Measurements from ENCODE around the gene KRTAP4-9. TPM values are rescaled to one million over a fixed set of nuclear protein-coding genes. Genes with fewer than 3 reads are reported as not detected.

KRTAP4-9 gene
- total RNA-seq = not detected in 2 replicates

GRCh38 chr17:41105347-41105746 is at the start of gene KRTAP4-9:
TSS of gene KRTAP4-9 (plus strand) at chr17:41105389. CDS start at chr17:41105389, 0 bp downstream.

GRCh38 chr17:41060052-41060604 is 45.1 kb upstream of the KRTAP4-9 start, which contains the start of gene KRTAP2-3:
TSS of gene KRTAP2-3 (minus strand) at chr17:41060114. CDS start at chr17:41060050, 64 bp downstream.

GRCh38 chr17:41065829-41066624 is 39.2 kb upstream of the KRTAP4-9 start, which contains the start of gene KRTAP2-4:
TSS of gene KRTAP2-4 (minus strand) at chr17:41065879. CDS start at chr17:41065845, 34 bp downstream.

GRCh38 chr17:41084100-41084856 is 20.9 kb upstream of the KRTAP4-9 start, which contains the start of gene KRTAP4-7:
TSS of gene KRTAP4-7 (plus strand) at chr17:41084150. CDS start at chr17:41084207, 57 bp downstream.

GRCh38 chr17:41098042-41098441 is 7.1 kb upstream of the KRTAP4-9 start, which contains the start of gene KRTAP4-8:
TSS of gene KRTAP4-8 (minus strand) at chr17:41098142. CDS start at chr17:41098084, 58 bp downstream.

GRCh38 chr17:41101586-41102259 is 3.5 kb upstream of the KRTAP4-9 start, which contains the start of gene KRTAP4-16:
TSS of gene KRTAP4-16 (minus strand) at chr17:41102209. CDS start at chr17:41102209, 0 bp downstream.

GRCh38 chr17:41117846-41118386 is 12.7 kb downstream of the KRTAP4-9 start, which contains the start of gene KRTAP4-11:
TSS of gene KRTAP4-11 (minus strand) at chr17:41118373. CDS start at chr17:41118315, 58 bp downstream.

GRCh38 chr17:41123991-41124371 is 18.8 kb downstream of the KRTAP4-9 start, which contains the start of gene KRTAP4-12:
TSS of gene KRTAP4-12 (minus strand) at chr17:41124182. CDS start at chr17:41124122, 60 bp downstream.

GRCh38 chr17:41140360-41141131 is 35.4 kb downstream of the KRTAP4-9 start, which contains the start of gene KRTAP4-6:
TSS of gene KRTAP4-6 (minus strand) at chr17:41140544. CDS start at chr17:41140487, 57 bp downstream.

GRCh38 chr17:41149652-41149985 is 44.4 kb downstream of the KRTAP4-9 start, which contains the start of gene KRTAP4-5:
TSS of gene KRTAP4-5 (minus strand) at chr17:41149825. CDS start at chr17:41149767, 58 bp downstream.

Other genes with a start within 250 kb of the KRTAP4-9 start
- gene KRT12, start 238.2 kb upstream of the KRTAP4-9 start, total RNA-seq = not detected in 2 replicates
- gene KRT20, start 220.1 kb upstream of the KRTAP4-9 start, total RNA-seq = not detected in 2 replicates
- 0.16 and 1.1 TPM in 2 replicates for gene KRT23, start 167.7 kb upstream of the KRTAP4-9 start, total RNA-seq
- gene KRT39, start 138.4 kb upstream of the KRTAP4-9 start, total RNA-seq = 0.16 and 0.17 TPM in 2 replicates
- gene KRT40, start 121.1 kb upstream of the KRTAP4-9 start, total RNA-seq = not detected in 2 replicates
- not detected in 2 replicates for gene KRTAP3-3, start 111.2 kb upstream of the KRTAP4-9 start, total RNA-seq
- not detected in 2 replicates for gene KRTAP3-2, start 105.5 kb upstream of the KRTAP4-9 start, total RNA-seq
- not detected in 2 replicates for gene KRTAP3-1, start 96.3 kb upstream of the KRTAP4-9 start, total RNA-seq
- not detected in 2 replicates for gene KRTAP1-5, start 78.2 kb upstream of the KRTAP4-9 start, total RNA-seq
- gene KRTAP1-4, start 75.2 kb upstream of the KRTAP4-9 start, total RNA-seq = not detected in 2 replicates
- not detected in 2 replicates for gene KRTAP1-3, start 70.5 kb upstream of the KRTAP4-9 start, total RNA-seq
- gene KRTAP1-1, start 63.9 kb upstream of the KRTAP4-9 start, total RNA-seq = not detected in 2 replicates
- gene KRTAP2-1, start 58.1 kb upstream of the KRTAP4-9 start, total RNA-seq = not detected in 2 replicates
- gene KRTAP2-2, start 50.2 kb upstream of the KRTAP4-9 start, total RNA-seq = not detected in 2 replicates
- not detected in 2 replicates for gene KRTAP2-3, start 45.3 kb upstream of the KRTAP4-9 start, total RNA-seq
- gene KRTAP2-4, start 39.5 kb upstream of the KRTAP4-9 start, total RNA-seq = not detected in 2 replicates
- gene KRTAP4-7, start 21.2 kb upstream of the KRTAP4-9 start, total RNA-seq = not detected in 2 replicates
- gene KRTAP4-8, start 7.2 kb upstream of the KRTAP4-9 start, total RNA-seq = not detected in 2 replicates
- gene KRTAP4-16, start 3.2 kb upstream of the KRTAP4-9 start, total RNA-seq = not detected in 2 replicates
- not detected in 2 replicates for gene KRTAP4-11, start 13.0 kb downstream of the KRTAP4-9 start, total RNA-seq
- not detected in 2 replicates for gene KRTAP4-12, start 18.8 kb downstream of the KRTAP4-9 start, total RNA-seq
- gene KRTAP4-6, start 35.2 kb downstream of the KRTAP4-9 start, total RNA-seq = not detected in 2 replicates
- gene KRTAP4-5, start 44.4 kb downstream of the KRTAP4-9 start, total RNA-seq = not detected in 2 replicates
- not detected in 2 replicates for gene KRTAP4-4, start 55.4 kb downstream of the KRTAP4-9 start, total RNA-seq
- not detected in 2 replicates for gene KRTAP4-3, start 62.8 kb downstream of the KRTAP4-9 start, total RNA-seq
- not detected in 2 replicates for gene KRTAP4-2, start 72.8 kb downstream of the KRTAP4-9 start, total RNA-seq
- not detected in 2 replicates for gene KRTAP4-1, start 79.5 kb downstream of the KRTAP4-9 start, total RNA-seq
- not detected in 2 replicates for gene KRTAP9-1, start 84.5 kb downstream of the KRTAP4-9 start, total RNA-seq
- not detected in 2 replicates for gene KRTAP9-2, start 121.3 kb downstream of the KRTAP4-9 start, total RNA-seq
- not detected in 2 replicates for gene KRTAP9-3, start 127.1 kb downstream of the KRTAP4-9 start, total RNA-seq
- not detected in 2 replicates for gene KRTAP9-8, start 132.6 kb downstream of the KRTAP4-9 start, total RNA-seq
- gene KRTAP9-4, start 144.3 kb downstream of the KRTAP4-9 start, total RNA-seq = not detected in 2 replicates
- not detected in 2 replicates for gene KRTAP9-9, start 150.0 kb downstream of the KRTAP4-9 start, total RNA-seq
- gene KRTAP9-6, start 160.0 kb downstream of the KRTAP4-9 start, total RNA-seq = not detected in 2 replicates
- gene KRTAP9-7, start 170.3 kb downstream of the KRTAP4-9 start, total RNA-seq = not detected in 2 replicates
- gene KRTAP29-1, start 197.5 kb downstream of the KRTAP4-9 start, total RNA-seq = not detected in 2 replicates
- gene KRTAP16-1, start 203.9 kb downstream of the KRTAP4-9 start, total RNA-seq = not detected in 2 replicates
- not detected in 2 replicates for gene KRTAP17-1, start 210.3 kb downstream of the KRTAP4-9 start, total RNA-seq
- not detected in 2 replicates for gene KRT33A, start 245.4 kb downstream of the KRTAP4-9 start, total RNA-seq